AG09319 (cell line): Measurements from ENCODE around the gene PARD3B.

Experiments
- DNase-seq: peaks from one replicate; pipeline ENCODE4 v3.0.0-alpha.2; 2010; ENCODE audit warnings: low read depth; ENCODE audit errors: extremely low read depth
- CTCF ChIP-seq: IDR thresholded peaks from 2 replicates; pipeline ENCODE4 v1.5.1; 2011; ENCODE audit warnings: low read depth, mild to moderate bottlenecking, inconsistent platforms, low read length, moderate library complexity

The PARD3B gene

DNA sequence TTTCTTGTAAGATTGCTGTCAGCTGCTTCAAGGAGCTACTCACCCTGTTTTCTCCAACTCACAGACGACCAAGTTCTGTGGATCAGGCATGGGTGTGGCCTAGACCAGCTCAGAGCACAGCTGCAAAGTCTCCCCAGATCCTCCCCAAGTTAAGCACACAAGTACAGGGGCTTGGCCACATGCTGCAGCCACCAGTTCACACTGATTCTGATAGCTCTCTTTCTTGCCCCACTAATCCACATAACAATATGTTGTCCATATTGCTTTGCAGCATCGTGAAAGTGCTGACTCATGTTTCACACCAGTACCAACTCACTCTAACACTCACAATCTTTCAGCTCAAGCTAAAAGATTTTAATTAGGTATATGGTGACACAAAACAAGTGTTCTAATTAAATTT, 437.0 kb downstream of the PARD3B start:
- no peak for TF ChIP-seq CTCF
- DNase-seq: no peak

DNA sequence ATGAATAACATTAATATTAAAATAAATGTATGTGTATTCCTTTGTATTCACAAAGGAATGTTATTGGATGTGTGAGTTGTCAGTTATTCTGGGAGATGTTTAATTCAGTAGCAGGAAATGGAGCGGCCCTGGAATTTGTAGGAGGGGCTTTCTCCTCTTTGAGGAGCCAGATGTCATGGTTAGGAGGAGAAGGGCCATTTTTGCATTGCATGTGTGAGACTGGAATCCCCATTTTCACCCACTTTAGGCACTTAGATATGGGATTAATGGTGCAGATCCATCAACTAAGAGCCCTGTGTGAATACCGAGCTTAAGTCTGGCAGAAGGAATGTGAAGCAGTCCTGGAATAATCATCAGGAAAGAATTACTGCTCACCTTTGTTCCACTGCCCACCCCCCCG, 439.2 kb downstream of the PARD3B start:
- DNase-seq: no peak

DNA sequence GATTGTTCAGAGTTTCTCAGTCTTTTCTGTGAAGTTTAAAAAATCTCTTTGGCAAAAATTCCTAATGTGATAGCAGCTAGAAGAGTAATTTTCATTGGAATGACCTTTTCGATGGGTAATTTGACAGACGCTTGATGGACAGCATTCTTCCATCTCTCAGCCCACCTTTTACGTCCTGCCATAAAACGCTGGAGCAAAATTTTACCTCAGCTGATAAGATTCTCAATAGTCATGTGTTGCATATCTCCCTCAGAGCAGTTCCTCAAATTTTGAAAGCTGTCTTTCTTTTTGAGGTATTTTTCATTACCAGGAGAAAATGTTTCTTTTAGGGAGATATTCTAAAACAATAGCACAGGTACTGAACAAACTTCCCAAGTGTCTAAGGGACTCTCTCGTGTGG, 441.4 kb downstream of the PARD3B start:
- no peak for TF ChIP-seq CTCF
- DNase-seq: no peak

More for the DNA sequence above, 439.2 kb downstream of the PARD3B start:
- no peak for TF ChIP-seq CTCF

DNA sequence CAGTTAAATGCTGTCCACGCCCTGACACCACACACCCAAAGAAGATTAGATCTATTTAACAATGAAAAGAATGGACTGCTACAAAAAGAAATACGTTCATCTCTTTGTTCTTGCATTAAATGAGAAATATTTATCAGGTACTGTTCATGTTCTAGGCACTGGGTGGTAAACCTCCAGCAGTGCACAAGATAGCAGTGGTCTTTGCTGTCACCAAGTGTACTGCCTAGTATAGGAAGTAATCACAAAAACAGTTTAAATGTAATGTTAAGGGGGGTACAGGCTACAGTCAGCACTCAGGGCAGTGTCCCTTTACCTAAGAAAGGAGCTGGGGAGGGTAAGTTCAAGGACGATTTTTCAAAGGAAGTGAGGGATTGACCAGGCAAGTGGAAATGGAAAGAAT, 443.6 kb downstream of the PARD3B start:
- no peak for DNase-seq
- no peak for TF ChIP-seq CTCF

DNA sequence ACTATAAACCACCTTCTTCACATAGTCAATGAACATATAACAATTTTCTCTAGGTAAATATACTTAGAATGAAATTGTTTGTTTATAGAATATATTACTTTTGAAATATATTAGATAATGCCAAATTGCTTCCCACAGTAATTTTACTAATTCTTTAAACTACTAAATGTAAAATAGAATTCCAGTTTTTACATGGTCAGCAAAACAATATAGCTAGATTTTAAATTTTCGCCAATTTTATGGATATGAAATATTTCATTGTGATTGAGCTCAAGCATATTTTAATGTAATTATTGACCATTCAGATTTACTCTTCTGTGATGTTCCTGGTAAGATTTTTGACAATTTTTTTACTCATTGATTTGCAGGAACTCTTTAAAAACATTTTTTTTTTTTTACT, 444.6 kb downstream of the PARD3B start:
- TF ChIP-seq CTCF: no peak
- no peak for DNase-seq

DNA sequence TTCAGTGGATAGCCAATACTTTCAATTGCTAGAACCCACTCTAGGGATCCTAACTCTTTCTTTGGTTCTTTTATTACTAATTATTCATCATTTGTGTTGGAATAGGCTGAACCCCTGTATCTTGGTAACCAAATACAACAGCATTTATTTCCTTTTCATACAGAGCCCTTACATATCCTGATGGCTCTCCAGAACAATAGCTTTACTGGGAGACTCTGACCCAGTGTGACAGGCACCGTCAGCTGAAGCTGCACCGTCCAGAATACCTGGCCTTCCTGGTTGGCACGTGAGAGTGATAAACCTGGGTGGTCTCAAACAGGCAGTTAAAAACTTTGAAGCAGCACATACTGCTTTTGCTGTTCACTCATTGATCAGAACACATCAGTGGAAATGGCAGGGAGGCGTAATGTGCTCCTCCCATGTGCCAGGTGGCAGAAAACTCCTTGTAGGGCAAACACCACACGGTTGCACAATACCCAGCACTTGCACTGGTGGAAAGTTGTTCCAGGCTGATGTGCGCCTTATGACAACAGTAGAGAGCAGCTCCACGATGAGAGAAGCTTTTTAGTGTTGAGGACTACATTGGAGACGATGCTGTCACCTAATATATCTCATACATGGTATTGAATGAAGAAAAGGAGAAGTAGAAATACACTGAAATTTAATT, 456.2 kb downstream of the PARD3B start:
- DNase-seq: no peak
- no peak for TF ChIP-seq CTCF

DNA sequence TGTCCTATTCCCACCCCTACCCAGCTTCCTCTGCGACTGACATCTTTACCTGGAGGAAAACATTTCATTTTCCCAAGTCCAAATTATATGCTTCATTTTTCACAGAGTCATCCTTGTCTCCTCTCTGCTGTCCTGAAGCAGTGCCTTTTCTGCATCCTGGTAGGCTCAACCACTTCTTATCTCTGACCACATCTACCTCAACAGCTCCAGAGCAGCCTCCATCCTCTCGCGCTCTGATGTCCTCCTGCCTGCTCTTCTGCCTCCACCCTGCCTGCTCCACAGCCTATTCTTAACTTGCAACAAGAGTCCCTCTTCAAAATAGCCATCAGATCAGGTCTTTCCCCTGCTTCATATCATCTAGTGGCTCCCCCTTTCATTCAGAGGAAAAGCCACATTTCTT, 457.1 kb downstream of the PARD3B start:
- no peak for DNase-seq
- no peak for TF ChIP-seq CTCF
